ENCODE measurements around the gene SLC44A5.
A peak's percentile ranks its signal among the peaks of the same experiment; 100 is the strongest.
"Not testable (repeated sequence)": the region's sequence is repeated elsewhere in the genome, so short reads cannot be mapped to it uniquely, and the experiment has no call there.

The SLC44A5 gene

DNA sequence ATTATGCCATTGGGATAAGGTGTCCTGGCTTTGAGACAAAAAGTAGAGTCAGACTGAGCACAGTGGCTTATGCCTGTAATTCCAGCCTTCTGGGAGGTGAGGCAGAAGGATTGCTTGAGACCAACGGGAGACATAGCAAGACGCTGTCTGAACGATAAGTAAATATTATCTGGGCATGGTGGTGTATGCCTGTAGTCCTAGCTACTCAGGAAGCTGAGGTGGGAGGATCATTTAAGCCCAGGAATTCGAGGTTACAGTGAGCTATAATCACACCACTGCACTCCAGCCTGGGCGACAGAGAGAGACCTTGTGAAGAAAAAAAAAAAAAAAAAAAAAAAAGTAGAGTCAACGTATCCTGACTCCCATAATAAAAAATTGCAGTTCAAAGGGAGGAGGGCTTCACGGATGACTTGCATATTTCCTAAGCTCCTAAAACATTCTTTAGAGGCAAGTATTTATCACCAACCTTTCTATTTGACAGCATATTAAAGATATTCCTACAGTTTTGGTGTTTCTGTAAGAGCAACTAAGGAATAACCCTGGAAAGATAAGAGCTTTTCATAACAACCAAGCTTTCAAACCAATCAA, 141.2 kb downstream of the SLC44A5 start:
- DNase-seq: no peak

DNA sequence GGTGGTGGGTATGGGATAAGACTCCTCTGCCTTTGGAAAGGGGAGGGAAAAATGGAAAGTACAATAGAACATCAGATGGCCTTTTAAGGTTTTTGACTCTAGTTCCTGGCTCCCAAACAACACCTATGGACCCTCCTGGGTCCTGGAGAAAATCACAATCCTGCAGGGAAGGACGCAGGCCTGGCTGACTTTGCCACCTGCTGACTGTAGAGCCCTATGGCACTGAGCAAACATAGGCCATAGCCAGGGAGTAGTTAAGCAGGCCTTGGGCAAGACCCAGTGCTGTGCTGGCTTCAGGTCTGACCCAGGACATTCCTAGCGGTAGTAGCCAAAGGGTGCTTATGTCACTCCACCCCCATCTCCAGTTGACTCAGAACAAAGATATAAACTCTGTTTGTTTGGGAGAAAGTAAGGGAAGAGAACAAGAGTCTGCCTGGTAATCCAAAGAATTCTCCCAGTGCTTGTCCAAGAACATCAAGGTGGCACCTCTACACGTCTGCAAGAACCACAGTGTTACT, 149.0 kb downstream of the SLC44A5 start:
- DNase-seq: no peak

DNA sequence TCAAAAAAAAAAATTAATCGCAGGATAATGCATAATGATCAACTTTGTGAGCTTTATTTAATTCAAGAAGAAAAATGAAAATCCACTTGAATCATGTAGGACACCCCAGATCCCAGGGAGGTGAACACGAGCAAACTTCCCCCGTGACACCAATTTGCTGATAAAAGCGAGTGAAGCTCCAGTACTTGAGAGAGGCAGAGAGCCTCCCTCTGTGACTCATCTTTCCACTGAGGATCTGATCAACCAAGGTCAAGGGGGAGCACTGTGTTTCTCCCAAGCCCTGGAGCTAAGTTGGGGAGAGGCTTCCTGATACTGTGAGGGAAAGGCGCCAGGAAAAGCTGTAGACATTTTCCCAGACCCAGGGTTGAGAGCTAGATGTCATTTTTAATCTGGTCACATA, 160.9 kb downstream of the SLC44A5 start:
- DNase-seq: no peak

DNA sequence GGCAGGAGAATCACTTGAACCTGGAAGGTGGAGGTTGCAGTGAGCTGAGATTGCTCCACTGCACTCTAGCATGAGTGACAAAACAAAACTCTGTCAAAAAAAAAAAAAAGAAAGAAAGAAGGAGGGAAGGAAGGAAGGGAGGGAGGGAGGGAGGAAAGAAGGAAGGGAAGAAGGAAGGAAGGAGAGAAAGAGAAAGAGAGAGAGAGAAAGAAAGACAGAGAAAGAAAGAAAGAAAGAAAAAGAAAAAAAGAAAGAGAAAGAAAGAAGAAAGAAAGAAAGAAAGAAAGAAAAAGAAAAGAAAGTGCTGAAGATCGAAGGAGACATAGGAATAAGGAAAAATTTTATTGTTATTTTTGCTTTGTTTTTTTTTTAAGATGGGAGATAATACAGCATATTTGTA, 166.7 kb downstream of the SLC44A5 start:
- no peak for DNase-seq

DNA sequence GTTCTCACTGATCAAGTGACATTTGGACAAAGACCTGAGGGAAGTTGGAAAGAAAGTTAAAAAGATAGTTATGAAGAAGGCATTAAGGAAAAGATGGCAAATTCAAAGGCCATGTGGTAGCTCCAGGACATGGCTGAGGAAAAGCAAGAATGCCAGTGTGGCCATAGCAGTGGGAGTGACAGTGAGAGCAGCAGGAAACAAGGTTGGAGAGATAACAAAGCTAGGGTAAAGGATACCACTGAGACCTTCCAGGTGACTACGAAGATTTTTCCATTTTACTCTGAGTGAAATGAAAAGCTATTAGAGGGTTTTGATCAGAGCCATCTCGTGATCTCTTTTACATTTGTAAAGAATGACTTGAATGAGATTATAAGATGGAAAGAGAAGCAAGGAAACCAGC, 170.6 kb downstream of the SLC44A5 start:
- no peak for DNase-seq

DNA sequence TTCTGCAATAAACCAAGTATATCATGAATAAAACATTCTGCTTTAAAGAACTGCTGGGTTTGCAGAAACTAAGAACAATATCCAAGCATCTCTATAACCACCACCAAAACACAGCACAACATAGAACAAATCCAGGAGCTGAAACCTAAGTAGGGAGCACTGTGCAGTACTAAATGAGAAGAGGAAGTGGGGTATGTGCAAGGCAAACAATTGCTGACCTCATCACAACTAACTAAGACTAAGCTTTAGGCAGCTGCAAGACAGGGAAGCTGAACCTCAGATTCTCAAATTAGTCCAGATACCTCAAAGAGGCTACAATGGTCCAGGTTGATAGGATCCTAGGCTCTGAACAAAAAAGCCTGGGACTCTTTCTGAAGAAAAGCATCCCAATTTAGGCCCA, 172.6 kb downstream of the SLC44A5 start:
- no peak for DNase-seq

DNA sequence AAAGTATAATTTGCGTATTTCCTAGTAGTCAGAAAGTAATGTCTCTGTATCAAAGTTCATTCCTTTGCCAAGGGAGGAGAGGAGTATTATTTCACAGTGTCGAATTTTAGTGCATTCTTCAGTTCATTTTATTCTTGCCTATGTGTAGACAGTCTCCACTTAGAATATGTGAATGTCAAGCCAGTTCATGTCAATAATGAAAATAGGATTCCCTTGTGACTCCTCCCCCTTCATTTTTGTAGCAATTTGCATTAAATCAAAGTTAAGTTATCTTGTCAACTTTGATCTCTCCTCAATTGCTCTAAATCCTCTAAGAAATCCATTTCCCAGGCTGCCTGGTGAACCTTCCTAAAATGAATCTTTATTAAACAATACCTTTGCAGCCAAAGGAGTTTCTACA, 179.1 kb downstream of the SLC44A5 start:
- no peak for DNase-seq

DNA sequence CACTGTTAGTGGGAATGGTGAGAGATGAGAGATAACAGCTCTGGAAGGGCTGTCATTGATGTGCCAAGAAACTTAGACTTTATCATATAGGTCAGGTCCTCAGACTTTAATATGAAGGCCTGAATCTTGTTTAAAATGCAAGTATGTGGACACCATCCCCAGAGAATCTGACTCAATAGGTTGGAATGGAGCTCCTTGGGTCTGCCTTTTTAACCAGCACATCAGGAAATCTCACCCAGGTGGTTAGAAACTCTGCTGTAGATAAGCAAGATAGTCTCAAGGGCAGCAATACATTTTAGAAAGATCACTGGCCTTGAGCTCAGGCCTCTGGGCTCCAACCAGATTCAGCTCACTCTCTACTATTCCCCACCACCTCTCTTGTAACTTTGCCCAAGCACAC, 180.4 kb downstream of the SLC44A5 start:
- no peak for DNase-seq

DNA sequence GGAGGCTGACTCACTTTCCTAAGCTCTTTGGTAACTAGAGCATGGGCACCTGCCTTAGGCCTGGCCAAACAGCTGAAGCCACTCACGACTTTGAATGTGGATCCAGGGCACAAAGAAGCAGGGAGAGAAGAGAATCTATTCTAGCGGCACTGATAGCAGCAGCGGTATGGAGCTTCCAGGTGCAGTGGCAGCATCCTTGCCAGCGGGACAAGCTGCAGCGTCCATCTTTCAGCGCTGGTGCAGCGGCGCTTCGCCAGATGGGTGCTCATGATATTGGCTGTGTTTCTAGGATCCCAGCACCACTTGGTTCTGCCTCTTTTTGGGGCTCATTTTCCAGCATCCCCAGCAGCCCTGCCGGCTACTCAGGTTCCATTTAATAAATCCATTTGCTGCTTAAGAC, 184.2 kb downstream of the SLC44A5 start:
- DNase-seq: peak in 1 of 51 donors; percentile 11

DNA sequence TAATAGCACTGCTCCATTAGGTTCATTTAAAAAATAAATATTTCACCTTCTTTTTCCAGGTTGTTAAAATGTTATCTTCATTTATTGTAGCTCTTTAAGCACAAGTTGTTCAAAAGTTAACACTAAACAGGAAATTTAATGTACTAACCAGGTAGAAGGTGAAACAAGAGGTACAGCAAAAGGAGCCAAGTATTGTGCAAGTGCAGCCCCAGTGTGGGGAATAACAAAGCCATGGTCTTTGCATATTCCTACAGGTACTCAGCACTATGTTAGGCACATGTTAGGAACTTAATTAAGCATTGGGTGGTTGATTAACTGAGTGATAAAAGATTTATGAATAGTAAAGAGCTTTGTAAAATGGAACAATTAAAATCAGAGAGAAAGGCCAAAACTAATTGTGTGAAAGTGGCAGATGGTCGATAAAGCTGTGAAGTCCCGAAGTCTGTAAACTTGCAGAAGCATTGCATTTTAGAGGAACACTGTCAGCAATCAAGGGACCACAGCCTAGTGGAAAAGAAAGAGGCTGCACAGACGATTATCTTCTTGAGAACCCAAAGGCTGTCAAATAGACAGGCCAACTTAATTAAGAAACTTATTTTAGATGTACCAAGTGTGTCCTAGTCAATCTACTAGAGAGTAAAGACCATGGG, 185.8 kb downstream of the SLC44A5 start:
- no peak for DNase-seq

DNA sequence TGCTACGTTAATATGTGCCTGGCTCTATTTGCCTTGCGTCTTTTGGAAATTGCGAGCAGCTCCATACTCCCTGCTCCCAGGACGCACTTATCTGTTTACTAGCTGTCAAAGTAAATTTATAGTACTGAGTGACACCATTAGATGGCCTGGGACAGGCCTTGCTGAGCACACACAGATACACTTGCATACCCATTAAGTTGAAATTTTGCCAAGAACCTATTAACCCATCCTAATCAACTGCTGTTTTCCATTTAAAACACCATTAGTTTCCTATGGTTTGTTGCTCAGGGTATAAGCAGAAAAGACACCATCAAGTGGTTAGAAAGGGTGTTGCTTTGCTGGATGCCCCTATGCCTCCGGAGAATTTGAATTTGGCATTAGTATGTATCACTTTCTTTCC, 187.3 kb downstream of the SLC44A5 start:
- no peak for DNase-seq

DNA sequence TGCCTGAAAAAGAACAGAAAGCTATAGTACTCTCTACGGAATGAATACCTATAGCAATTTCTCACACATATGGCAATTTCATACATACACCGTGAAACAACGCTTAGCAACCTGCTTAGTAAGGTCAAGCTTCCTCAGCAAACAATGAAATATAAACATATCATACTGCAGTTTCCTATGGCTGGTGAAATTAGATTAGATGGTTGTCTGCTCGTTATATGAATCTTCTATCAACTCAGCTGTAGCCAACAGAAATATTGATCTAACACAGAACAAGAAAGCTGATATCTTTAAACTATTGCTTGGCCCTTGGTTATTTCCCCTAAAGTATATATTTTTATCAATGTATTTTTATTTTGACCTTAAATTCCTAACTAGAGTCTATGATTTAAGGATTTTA, 187.8 kb downstream of the SLC44A5 start:
- no peak for DNase-seq

DNA sequence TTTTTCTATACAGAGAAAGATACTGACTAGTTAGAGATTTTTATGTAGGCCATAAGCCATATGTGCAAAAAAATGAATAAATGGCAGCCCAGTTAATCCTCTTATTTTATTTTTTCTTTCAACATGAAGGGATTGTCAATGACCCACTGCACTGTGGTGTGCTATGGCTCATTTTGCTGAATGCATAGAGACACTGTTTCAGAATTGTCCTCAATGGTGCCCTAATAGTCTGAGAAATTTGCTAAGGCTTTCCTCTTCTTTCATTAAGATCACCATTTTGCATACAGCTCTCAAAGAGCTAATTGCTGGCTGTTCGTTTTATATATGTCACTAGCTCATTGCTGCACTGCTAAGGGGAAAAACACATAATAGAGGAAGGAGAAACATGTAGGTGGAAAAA, 189.5 kb downstream of the SLC44A5 start:
- no peak for DNase-seq

DNA sequence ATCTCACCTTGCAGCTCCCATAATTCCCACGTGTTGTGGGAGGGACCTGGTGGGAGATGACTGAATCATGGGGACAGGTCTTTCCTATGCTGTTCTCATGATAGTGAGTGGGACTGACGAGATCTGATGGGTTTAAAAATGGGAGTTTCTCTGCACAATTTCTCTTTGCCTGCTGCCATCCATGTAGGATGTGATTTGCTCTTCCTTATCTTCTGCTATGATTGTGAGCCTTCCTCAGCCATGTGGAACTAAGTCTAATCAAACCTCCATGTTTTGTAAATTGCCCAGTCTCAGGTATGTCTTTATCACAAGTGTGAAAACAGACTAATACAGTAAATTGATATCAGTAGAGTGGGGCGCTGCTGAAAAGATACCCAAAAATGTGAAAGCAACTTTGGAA, 195.7 kb downstream of the SLC44A5 start:
- DNase-seq: no peak

DNA sequence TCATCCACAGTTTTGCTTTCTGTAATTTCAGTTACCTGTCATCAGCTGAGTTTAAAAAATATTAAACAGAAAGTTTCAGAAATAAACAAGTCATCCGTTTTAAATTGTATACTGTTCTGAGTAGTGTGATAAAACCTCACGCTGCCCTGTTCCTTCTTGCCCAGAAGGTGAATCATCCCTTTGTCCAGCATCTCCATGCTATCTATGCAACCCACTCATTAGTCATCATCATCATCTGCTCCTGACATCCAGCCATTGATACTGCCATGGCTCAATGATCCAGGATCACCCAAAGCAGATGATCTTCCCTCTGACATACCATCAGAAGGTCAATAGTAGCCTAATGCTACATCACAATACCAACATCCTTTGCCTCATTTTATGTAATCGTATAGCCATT, 198.3 kb downstream of the SLC44A5 start:
- no peak for DNase-seq

DNA sequence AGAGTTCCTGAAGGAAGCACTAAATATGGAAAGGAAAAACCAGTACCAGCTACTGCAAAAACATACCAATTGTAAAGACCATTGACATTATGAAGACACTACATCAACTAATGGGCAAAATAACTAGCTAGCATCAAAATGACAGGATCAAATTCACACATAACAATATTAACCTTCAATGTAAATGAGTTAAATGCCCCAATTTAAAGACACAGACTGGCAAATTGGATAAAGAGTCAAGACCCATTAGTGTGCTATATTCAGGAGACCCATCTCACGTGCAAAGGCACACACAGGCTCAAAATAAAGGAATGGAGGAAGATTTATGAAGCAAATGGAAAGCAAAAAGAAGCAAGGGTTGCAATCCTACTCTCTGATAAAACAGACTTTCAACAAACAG, 206.2 kb downstream of the SLC44A5 start:
- not testable (repeated sequence) for DNase-seq

DNA sequence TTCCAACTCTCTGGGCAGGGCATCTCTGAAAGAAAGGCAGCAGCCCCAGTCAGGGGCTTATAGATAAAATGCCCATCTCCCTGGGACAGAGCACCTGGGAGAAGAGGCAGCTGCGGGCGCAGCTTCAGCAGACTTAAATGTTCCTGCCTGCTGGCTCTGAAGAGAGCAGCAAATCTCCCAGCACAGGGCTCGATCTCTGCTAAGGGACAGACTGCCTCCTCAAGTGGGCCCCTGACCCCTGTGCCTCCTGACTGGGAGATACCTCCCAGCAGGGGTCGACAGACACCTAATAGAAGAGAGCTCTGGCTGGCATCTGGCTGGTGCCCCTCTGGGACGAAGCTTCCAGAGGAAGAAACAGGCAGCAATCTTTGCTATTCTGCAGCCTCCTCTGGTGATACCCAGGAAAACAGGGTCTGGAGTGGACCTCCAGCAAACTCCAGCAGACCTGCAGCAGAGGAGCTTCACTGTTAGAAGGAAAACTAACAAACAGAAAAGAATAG, 207.7 kb downstream of the SLC44A5 start:
- not testable (repeated sequence) for DNase-seq

DNA sequence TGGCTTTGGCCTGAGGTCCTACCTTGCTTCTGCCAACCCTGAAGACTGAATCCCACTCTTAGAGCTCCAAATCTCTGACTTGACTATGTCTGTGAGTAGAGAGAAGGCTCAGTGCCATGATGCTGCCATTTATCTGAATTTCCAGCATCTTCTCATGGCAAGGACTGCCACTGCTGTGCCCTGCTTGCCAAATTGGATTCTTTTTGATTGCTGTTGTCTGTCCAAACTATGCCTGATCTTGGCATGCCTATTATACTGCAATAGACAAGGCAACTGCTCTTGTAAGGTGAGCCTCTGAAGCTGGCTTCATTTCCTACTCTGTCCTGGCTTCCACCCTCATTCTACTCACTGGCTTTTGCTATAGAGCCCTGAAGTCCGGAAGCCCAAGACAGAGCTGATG, 210.2 kb downstream of the SLC44A5 start:
- DNase-seq: no peak

DNA sequence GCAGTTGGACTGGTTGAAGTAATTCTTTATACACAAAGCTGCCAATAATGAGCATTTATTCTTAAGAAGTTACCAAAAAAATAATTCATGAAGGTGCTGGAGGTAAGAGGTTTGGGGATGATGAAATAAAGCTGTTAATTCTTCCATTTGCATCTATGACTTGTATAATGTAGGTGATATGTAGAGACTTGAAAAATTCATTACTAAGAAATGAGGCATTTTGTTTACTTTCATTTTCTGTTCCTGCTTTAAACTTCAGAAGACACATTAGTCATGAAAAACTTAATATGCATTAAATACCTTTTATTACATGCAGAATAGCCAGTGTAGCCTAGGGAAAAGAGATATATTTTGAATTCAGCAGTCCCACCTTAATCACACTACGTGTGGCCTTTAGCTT, 214.2 kb downstream of the SLC44A5 start:
- DNase-seq: no peak

DNA sequence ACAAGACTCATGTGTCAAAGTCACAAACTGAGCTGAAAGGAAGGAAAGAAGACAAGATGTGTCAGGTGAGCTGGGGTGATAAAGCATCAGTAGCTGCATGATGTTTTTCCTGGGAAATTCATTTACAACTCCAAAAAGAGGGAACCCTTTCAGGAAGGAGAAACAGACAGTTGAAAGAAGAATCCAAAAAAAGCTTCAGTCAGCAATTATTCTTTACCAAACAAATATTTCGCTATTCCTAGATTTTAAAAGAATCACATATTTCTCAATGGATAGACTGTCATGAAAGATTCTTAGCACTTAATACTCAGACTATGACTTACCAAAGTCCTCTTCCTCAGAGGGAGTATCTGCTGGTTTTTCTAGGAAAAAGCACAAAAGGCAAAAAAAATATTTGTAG, 214.7 kb downstream of the SLC44A5 start:
- no peak for DNase-seq

DNA sequence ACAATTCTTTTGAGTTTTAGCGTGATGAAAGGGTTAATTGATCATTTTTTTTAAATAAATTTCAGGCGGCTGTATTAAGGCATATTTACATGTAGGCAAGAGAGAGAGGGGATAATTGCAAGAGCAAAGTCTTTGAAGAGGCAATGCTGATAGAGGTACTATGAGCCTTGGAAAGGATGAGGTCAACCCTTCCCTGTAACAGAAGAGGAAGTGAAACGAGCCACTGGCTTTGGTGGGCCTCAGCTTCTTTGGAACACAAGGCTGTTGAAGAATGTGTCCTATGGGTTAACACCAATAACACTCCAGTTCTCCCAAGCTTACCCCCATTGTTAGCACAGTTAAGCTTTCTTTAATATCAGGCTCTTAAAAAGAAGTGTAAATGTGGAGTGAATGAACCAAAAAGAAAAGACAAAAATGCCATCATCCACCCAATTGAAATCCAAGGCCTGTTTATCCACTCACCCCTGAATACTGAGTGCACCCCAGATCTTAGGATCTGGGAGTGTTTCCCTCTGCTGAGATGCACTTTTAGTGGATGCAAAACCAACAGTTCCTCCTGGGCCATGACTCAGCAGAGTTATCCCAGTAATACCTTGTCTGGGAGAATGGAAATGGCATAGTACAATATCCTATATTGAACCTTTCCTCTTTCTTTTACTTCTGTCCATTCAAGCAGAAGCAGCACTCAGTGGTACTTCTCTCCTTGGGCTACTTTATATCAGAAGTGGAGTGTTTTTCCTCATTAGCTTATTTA, 216.4 kb downstream of the SLC44A5 start:
- DNase-seq: no peak

DNA sequence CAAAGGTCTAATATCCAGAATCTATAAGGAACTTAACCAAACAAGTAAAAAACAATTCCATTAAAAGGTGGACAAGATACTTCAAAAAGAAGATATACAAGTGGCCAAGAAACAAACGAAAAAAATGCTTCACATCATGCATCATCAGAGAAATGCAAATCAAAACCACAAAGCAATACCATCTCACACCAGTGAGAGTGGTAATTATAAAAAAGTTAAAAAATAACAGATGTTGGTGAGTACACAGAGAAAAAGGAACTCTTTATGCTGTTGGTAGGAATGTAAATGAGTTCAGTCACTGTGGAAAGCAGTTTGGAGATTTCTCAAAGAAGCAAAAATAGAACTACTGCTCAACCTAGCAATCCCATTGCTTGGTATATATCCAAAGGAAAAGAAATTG, 218.6 kb downstream of the SLC44A5 start:
- no peak for DNase-seq

Data from hypothalamus (tissue), 51 donors.